ENCODE results near the gene SCN1B.

SCN1B gene

GRCh38 chr19:35065574-35065973 lies 35.3 kb downstream of the SCN1B start:
- no peak overlapping the region for H3K4me3 ChIP-seq (ENCODE audit: low read length)
- no peak for TF ChIP-seq CTCF (IDR thresholded peaks at IDR 0.05; ENCODE audit: insufficient read depth, low read depth, low read length, missing control alignments)
- DNase-seq (ENCODE audit: low read depth): no peak

GRCh38 chr19:35066121-35066520 lies 35.9 kb downstream of the SCN1B start:
- no peak for TF ChIP-seq CTCF (IDR thresholded peaks at IDR 0.05; ENCODE audit: insufficient read depth, low read depth, low read length, missing control alignments)
- DNase-seq (ENCODE audit: low read depth): no peak

GRCh38 chr19:35066691-35067563 lies 36.7 kb downstream of the SCN1B start:
- H3K4me3 ChIP-seq (ENCODE audit: low read length): no peak overlapping the region
- DNase-seq (ENCODE audit: low read depth): peak; percentile 81
- TF ChIP-seq CTCF (IDR thresholded peaks at IDR 0.05; ENCODE audit: insufficient read depth, low read depth, low read length, missing control alignments): peak; percentile 94

More at GRCh38 chr19:35066121-35066520, 35.9 kb downstream of the SCN1B start:
- H3K4me3 ChIP-seq (ENCODE audit: low read length): no peak overlapping the region

- no peak overlapping the region for H3K4me3 ChIP-seq (ENCODE audit: low read length)
- DNase-seq (ENCODE audit: low read depth): no peak
- TF ChIP-seq CTCF (IDR thresholded peaks at IDR 0.05; ENCODE audit: insufficient read depth, low read depth, low read length, missing control alignments): no peak
These were observed 38.8 kb downstream of the SCN1B start for GRCh38 chr19:35068941-35069634.

GRCh38 chr19:35069696-35070095 lies 39.4 kb downstream of the SCN1B start:
- no peak for TF ChIP-seq CTCF (IDR thresholded peaks at IDR 0.05; ENCODE audit: insufficient read depth, low read depth, low read length, missing control alignments)
- H3K4me3 ChIP-seq (ENCODE audit: low read length): no peak overlapping the region
- no peak for DNase-seq (ENCODE audit: low read depth)

GRCh38 chr19:35070471-35070870 lies 40.2 kb downstream of the SCN1B start:
- no peak for TF ChIP-seq CTCF (IDR thresholded peaks at IDR 0.05; ENCODE audit: insufficient read depth, low read depth, low read length, missing control alignments)
- H3K4me3 ChIP-seq (ENCODE audit: low read length): no peak overlapping the region
- DNase-seq (ENCODE audit: low read depth): no peak
